ENCODE measurements around the gene PRKAA1. TPM values are rescaled to one million over a fixed set of nuclear protein-coding genes. Genes with fewer than 3 reads are reported as not detected.

Gene PRKAA1
- total RNA-seq, 4 donors from 2014 or later, result 75.2 to 108 (median 91.0) TPM

GRCh38 chr5:40779561-40779960, 18.6 kb downstream of the PRKAA1 start:
- TF ChIP-seq CTCF (IDR thresholded peaks at IDR 0.05; ENCODE audit: low read depth), result no peak

- TF ChIP-seq CTCF (IDR thresholded peaks at IDR 0.05; ENCODE audit: low read depth), result no peak
These were observed 20.0 kb downstream of the PRKAA1 start for GRCh38 chr5:40778133-40778532.

DNA sequence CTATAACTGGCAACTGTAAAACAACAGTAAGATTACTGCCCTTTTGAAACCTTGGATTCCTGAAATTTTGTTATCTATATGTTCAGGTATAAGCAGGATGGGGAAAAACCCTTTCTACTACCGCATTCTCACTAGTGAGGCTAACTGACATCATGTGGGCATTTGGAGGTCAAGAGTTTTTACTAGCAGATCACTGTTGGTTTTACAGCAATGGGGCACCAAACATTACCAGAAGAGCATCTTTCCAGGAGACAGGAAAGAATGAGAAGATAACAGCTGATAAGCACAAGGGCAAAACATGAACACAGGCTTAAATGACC, 21.6 kb downstream of the PRKAA1 start:
- no peak for TF ChIP-seq CTCF (IDR thresholded peaks at IDR 0.05; ENCODE audit: low read depth)

DNA sequence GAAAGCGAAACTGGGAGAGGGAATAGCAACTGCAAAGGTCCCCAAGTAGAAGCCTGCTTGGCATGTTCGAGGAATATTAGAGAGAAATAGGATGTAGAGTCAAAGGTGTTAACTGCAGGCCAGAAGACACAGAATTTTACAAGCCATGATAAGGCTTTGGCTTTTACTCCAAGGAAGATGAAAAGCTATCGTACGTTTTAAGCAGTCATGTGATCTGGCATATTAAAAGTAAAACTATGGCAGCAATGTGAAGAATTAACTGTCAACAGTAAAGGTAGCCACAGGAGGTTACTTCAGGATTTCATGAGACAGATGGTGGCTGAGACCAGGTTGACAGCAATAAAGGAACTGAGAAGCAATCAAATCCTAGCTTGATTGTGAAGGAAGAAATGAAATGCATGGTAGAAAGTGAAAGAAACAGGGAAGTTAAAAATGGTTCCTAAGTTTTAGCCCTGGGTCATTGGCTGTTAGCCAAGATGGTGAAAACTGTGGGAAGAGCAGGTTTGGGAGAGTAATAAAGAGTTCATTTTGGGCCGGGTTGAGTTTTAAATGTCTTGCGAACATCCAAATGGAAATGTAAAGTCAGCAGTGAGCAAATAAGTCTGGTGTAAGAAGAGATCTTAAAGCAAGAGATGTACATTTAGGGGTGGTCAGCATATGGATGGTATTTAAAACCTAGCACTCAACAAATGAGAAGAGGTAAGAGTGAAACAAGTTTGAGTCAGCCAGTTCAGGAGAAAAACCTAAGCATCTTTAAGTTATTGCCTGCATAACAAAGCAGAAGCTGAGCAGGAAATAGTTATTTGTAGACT, 22.1 kb downstream of the PRKAA1 start:
- TF ChIP-seq CTCF (IDR thresholded peaks at IDR 0.05; ENCODE audit: low read depth), result no peak

GRCh38 chr5:40775085-40775845, 22.9 kb downstream of the PRKAA1 start:
- TF ChIP-seq CTCF (IDR thresholded peaks at IDR 0.05; ENCODE audit: low read depth), result no peak

DNA sequence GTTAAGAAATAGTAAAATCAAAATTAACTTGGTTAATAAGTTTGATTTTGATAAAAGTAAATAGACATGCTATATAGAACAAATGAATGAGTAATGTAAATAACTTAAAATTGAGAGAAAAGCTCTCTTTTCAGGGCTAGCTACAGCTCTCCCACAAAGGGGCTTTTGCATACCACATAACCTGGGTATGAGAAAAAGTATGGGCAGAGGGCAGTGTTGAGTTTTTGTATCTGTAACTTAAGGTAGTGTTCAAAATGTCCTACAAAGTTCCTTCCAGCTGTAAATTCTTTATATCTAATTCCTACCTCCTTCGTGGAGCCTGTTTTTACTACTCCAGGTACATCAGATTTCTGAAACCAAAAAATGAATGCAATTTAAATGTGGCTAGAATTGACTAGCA, 23.6 kb downstream of the PRKAA1 start:
- TF ChIP-seq CTCF (IDR thresholded peaks at IDR 0.05; ENCODE audit: low read depth), result no peak

DNA sequence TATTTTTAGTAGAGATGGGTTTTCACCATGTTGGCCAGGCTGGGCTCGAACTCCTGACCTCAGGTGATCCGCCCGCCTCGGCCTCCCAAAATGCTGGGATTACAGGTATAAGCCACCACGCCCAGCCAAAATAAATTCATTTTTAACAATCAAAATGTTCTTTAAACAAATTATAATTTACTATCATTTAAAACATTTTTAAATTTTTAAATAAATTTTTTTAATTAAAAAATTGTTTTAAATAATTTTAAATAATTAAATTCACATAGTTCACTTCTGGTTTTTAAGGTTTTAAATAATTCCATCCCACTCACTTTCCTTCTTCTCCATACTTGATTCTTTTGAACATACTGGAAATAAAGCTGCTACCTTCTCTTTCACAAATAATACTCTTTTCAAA, 27.4 kb downstream of the PRKAA1 start:
- TF ChIP-seq CTCF (IDR thresholded peaks at IDR 0.05; ENCODE audit: low read depth), result no peak

Data from subcutaneous adipose tissue (tissue), 4 donors.